Measurements from ENCODE around the gene AXDND1.

DNA sequence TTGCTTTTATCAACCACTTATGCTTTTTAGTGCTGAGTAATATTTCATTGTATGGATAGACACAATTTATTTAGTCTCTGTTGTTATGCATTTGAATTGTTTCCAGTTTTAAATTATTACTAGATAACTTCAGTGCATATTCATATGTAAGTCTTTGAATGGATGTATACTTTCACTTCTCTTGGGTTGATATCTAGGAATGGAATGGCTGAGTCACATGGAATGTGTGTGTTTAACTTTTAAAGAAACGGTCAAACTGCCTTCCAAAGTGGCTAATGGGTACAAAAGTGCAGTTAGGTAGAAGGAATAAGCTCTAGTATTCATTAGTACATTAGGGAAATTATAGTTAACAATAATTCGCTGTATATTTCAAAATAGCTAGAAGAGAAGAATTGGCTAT, 127.6 kb downstream of the AXDND1 start:
- TF ChIP-seq, protein P1, sequence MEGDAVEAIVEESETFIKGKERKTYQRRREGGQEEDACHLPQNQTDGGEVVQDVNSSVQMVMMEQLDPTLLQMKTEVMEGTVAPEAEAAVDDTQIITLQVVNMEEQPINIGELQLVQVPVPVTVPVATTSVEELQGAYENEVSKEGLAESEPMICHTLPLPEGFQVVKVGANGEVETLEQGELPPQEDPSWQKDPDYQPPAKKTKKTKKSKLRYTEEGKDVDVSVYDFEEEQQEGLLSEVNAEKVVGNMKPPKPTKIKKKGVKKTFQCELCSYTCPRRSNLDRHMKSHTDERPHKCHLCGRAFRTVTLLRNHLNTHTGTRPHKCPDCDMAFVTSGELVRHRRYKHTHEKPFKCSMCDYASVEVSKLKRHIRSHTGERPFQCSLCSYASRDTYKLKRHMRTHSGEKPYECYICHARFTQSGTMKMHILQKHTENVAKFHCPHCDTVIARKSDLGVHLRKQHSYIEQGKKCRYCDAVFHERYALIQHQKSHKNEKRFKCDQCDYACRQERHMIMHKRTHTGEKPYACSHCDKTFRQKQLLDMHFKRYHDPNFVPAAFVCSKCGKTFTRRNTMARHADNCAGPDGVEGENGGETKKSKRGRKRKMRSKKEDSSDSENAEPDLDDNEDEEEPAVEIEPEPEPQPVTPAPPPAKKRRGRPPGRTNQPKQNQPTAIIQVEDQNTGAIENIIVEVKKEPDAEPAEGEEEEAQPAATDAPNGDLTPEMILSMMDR (optimal IDR thresholded peaks at IDR 0.05 in 1 of 3, IDR thresholded peaks at IDR 0.05 in 1 of 3, conservative IDR thresholded peaks at IDR 0.05 in 1 of 3; ENCODE audit: extremely low read depth in 1 of 3, insufficient read depth in 2 of 3, low read length in 3 of 3), result no peak
- no peak for TF ChIP-seq EZH2 (IDR thresholded peaks at IDR 0.05; ENCODE audit: low read length)

Data from keratinocyte (primary cell).